ENCODE results near the gene KRTAP21-3. TPM values are rescaled to one million over a fixed set of nuclear protein-coding genes. Genes with fewer than 3 reads are reported as not detected.

KRTAP21-3 gene
- total and polyA plus RNA-seq, 2 of the 13 experiments (the other 11 are each of a cell fraction or from before 2014, with no cell fraction given), result not detected

GRCh38 chr21:30674312-30674711 is 44.3 kb downstream of the KRTAP21-3 start:
- intact Hi-C loops (cut with micrococcal nuclease; ENCODE audit: unreplicated experiment) (no loop called here), in situ Hi-C loops (cut with HindIII; ENCODE audit: extremely low pct_ligation_motif_present, low pct_unique_long_range_greater_than_20kb) (no loop called here)
- POLR2A ChIA-PET, result no interaction called here
- Histone ChIP-seq H3K9me3 (ENCODE audit: low read length) (peaks cover 96% of the 10 kb centered on the region), H3K79me2 (ENCODE audit: insufficient read depth, low read length) (no peaks in the 10 kb centered on the region), H3K4me3 (replicated peaks in 1 of 3; ENCODE audit: insufficient read depth in 1 of 3, low read depth in 2 of 3, low read length in 3 of 3) (no peak overlapping the region), H3K4me2 (ENCODE audit: low read depth, low read length) (no peak overlapping the region), H3K27me3 (ENCODE audit: control insufficient read depth in 1 of 2, insufficient read depth in 2 of 2, low read length in 2 of 2) (no peaks in the 10 kb centered on the region), H2AFZ (ENCODE audit: low read length) (no peak overlapping the region), H3K4me1 (ENCODE audit: insufficient read depth, low read length) (no peaks in the 10 kb centered on the region), H4K20me1 (ENCODE audit: insufficient read depth, low read length) (no peaks in the 10 kb centered on the region), H3K36me3 (replicated peaks in 1 of 2; ENCODE audit: control insufficient read depth in 1 of 2, insufficient read depth in 2 of 2, low read length in 2 of 2) (no peaks in the 10 kb centered on the region), H3K9ac (ENCODE audit: insufficient read depth, low read depth, low read length) (no peak overlapping the region), H3K27ac (ENCODE audit: extremely low read length, insufficient read depth, low read length) (no peak overlapping the region)
- DNase-seq (ENCODE audit: low spot score) (no peak), FAIRE-seq (no peak), ATAC-seq (no peak)
- CTCF ChIA-PET (ENCODE audit: low intra/inter-chr PET ratio, low total read pairs), result no interaction called here
- no TSS peak for BruUV-seq (replicated peaks)
- TF ChIP-seq PBX2 (CRISPR knock-in tag; IDR thresholded peaks at IDR 0.05) (no peak), AGO1 (IDR thresholded peaks at IDR 0.05; ENCODE audit: low read depth, low read length, poor library complexity, severe bottlenecking) (no peak), HMG20B (CRISPR knock-in tag; conservative IDR thresholded peaks at IDR 0.05) (no peak), ZNF615 (CRISPR knock-in tag; IDR thresholded peaks at IDR 0.05; ENCODE audit: borderline replicate concordance) (no peak), GPBP1L1 (CRISPR knock-in tag; IDR thresholded peaks at IDR 0.05) (no peak), ZNF629 (CRISPR knock-in tag; conservative IDR thresholded peaks at IDR 0.05) (no peak), SOX6 (IDR thresholded peaks at IDR 0.05) (no peak), SOX6 (CRISPR knock-in tag; IDR thresholded peaks at IDR 0.05) (no peak), TFE3 (CRISPR knock-in tag; IDR thresholded peaks at IDR 0.05) (no peak), NCOR1 (IDR thresholded peaks at IDR 0.05; ENCODE audit: borderline replicate concordance, low read length) (no peak), PTBP1 (IDR thresholded peaks at IDR 0.05; ENCODE audit: low read depth, low read length, poor library complexity, severe bottlenecking) (no peak), PRMT3 (CRISPR knock-in tag; IDR thresholded peaks at IDR 0.05; ENCODE audit: borderline replicate concordance, low read depth) (no peak), ZNF749 (CRISPR knock-in tag; IDR thresholded peaks at IDR 0.05; ENCODE audit: borderline replicate concordance) (no peak), ZFAT (CRISPR knock-in tag; conservative IDR thresholded peaks at IDR 0.05) (no peak), ZNF792 (CRISPR knock-in tag; IDR thresholded peaks at IDR 0.05) (no peak), KDM5B (CRISPR knock-in tag; IDR thresholded peaks at IDR 0.05; ENCODE audit: borderline replicate concordance) (no peak), SP1 (IDR thresholded peaks at IDR 0.05) (no peak), SP1 (CRISPR knock-in tag; IDR thresholded peaks at IDR 0.05) (no peak), ZNF670 (CRISPR knock-in tag; IDR thresholded peaks at IDR 0.05; ENCODE audit: borderline replicate concordance) (no peak), ZNF746 (CRISPR knock-in tag; IDR thresholded peaks at IDR 0.05) (no peak)
- 0% methylated on average over 1 of the region's 1 CpG for WGBS (ENCODE audit: low lambda C conversion rate)
